ENCODE data around the gene GLRX3.

Gene GLRX3

GRCh38 chr10:130167707-130168106, 31.5 kb downstream of the GLRX3 start:
- Mint-ChIP-seq H3K9me3 (no peaks in the 10 kb centered on the region), H3K27me3 (ENCODE audit: low read depth, poor library complexity) (no peaks in the 10 kb centered on the region), H3K4me3 (no peak overlapping the region), H3K27ac (peak overlapping the region; percentile 59), H3K4me1 (no peaks in the 10 kb centered on the region), H3K36me3 (ENCODE audit: low read depth) (peaks cover 69% of the 10 kb centered on the region)
- no peak for DNase-seq
- TF ChIP-seq, protein P1, sequence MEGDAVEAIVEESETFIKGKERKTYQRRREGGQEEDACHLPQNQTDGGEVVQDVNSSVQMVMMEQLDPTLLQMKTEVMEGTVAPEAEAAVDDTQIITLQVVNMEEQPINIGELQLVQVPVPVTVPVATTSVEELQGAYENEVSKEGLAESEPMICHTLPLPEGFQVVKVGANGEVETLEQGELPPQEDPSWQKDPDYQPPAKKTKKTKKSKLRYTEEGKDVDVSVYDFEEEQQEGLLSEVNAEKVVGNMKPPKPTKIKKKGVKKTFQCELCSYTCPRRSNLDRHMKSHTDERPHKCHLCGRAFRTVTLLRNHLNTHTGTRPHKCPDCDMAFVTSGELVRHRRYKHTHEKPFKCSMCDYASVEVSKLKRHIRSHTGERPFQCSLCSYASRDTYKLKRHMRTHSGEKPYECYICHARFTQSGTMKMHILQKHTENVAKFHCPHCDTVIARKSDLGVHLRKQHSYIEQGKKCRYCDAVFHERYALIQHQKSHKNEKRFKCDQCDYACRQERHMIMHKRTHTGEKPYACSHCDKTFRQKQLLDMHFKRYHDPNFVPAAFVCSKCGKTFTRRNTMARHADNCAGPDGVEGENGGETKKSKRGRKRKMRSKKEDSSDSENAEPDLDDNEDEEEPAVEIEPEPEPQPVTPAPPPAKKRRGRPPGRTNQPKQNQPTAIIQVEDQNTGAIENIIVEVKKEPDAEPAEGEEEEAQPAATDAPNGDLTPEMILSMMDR (IDR thresholded peaks at IDR 0.05), result no peak

DNA sequence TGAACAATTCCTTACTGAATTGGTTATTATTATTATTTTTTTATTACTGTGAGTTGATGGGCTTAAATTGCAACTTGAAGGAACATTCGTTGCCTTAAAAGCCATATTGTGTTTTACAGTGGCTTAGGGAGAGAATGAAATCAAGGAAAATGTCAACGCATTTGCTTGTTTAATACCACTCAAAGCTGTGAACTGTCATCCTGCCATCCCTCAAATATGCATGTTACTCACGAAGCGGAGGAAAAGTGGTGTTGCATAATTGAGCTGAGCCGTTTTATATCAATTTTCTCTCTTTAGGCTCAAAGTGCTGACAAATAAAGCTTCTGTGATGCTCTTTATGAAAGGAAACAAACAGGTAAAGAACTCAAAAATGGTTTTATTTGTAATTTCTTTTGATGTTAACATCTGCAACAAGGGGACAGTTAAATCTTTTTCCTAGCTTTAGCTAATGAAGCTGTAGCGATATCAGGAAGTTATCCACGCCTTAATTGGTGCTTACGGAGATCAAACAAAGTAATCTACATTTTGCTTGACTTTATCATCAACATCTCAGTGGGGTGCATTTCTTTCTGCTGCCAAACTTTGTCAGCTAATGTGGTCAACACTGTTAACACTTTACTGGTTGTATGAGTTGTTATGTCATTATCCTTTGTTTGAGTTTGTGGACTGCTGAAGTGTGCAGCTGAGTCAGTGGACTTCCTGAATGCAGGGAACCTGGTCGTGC, 33.1 kb downstream of the GLRX3 start:
- Mint-ChIP-seq H3K27ac (no peak overlapping the region), H3K27me3 (ENCODE audit: low read depth, poor library complexity) (no peaks in the 10 kb centered on the region), H3K36me3 (ENCODE audit: low read depth) (peaks cover 76% of the 10 kb centered on the region), H3K4me1 (no peaks in the 10 kb centered on the region), H3K4me3 (no peak overlapping the region), H3K9me3 (no peaks in the 10 kb centered on the region)
- no peak for DNase-seq
- TF ChIP-seq, protein P1 (IDR thresholded peaks at IDR 0.05), result no peak

DNA sequence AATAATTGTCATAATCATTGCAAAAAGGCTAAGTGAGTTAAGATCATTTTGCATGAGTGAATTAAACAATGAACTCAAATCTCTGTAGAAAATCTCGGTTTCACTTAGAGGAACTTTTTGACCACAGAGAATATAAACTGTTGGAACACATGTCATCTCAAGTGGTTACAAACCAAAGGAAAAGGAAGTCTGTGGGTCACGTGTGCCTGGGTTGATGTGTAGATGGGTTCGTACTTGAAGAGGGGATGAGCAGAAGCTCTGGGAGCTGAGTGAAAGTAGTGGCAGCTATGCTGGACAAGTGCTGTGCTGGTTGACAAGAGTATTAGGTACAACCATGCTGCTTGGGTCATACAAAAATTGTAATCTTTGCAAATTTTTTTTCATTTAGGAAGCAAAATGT, 35.0 kb downstream of the GLRX3 start:
- Mint-ChIP-seq H3K27me3 (ENCODE audit: low read depth, poor library complexity) (no peaks in the 10 kb centered on the region), H3K4me1 (no peaks in the 10 kb centered on the region), H3K4me3 (no peak overlapping the region), H3K36me3 (ENCODE audit: low read depth) (peaks cover 81% of the 10 kb centered on the region), H3K9me3 (no peaks in the 10 kb centered on the region), H3K27ac (peak overlapping the region; percentile 43)
- TF ChIP-seq, protein P1 (IDR thresholded peaks at IDR 0.05), result no peak
- DNase-seq, result no peak

DNA sequence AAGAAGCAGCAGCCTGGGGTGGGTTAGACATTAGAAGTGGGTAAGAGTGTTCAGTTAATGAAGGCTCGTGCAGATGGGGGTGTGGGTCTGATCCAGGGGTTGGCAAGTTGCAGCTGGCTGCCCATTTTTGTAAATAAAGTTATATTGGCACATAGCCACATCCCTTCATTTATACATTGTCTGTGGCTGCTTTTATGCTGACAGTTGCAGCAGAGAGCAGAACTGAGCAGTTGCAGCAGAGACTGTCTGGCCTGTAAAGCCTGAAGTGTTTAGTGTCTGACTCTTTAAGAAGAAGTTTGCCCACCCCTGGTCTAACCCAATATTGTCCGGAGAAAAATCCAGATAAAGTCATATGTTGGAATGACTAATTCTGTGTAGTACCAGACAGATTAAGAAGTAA, 38.1 kb downstream of the GLRX3 start:
- H3K27ac Mint-ChIP-seq, result peak overlapping the region; percentile 45

DNA sequence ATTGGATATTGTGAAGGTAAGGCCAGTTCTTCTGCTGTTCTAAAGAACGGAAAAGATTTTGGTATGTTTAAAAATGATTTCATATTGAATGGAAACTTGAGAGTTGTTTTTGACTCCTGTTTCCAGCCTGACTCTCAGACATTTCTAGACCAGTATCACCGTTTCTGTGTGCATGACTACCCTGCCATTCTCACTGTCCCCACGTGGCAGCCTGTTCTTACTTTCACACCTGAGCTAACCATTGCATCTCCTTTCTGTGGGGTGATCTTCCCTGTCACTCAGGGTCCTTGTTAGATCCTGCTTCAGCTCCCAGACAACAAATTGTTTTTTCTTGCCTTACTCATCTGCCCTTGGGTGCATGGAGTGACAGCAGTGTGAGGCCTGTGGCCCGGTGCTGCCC, 38.9 kb downstream of the GLRX3 start:
- TF ChIP-seq, protein P1 (IDR thresholded peaks at IDR 0.05), result no peak
- H3K27ac Mint-ChIP-seq, result no peak overlapping the region
- no peaks in the 10 kb centered on the region for H3K9me3 Mint-ChIP-seq
- no peak for DNase-seq
- peaks cover 4% of the 10 kb centered on the region for H3K4me1 Mint-ChIP-seq
- H3K36me3 Mint-ChIP-seq (ENCODE audit: low read depth), result peaks cover 66% of the 10 kb centered on the region
- H3K4me3 Mint-ChIP-seq, result no peak overlapping the region
- no peaks in the 10 kb centered on the region for H3K27me3 Mint-ChIP-seq (ENCODE audit: low read depth, poor library complexity)

More for the DNA sequence above, 38.1 kb downstream of the GLRX3 start:
- DNase-seq, result no peak
- no peaks in the 10 kb centered on the region for H3K4me1 Mint-ChIP-seq
- H3K4me3 Mint-ChIP-seq, result no peak overlapping the region
- TF ChIP-seq, protein P1 (IDR thresholded peaks at IDR 0.05), result no peak
- H3K9me3 Mint-ChIP-seq, result no peaks in the 10 kb centered on the region
- no peaks in the 10 kb centered on the region for H3K27me3 Mint-ChIP-seq (ENCODE audit: low read depth, poor library complexity)
- peaks cover 68% of the 10 kb centered on the region for H3K36me3 Mint-ChIP-seq (ENCODE audit: low read depth)

- Mint-ChIP-seq H3K4me3 (no peak overlapping the region), H3K36me3 (ENCODE audit: low read depth) (peaks cover 67% of the 10 kb centered on the region), H3K27ac (peak overlapping the region; percentile 50), H3K4me1 (peaks cover 4% of the 10 kb centered on the region), H3K9me3 (no peaks in the 10 kb centered on the region), H3K27me3 (ENCODE audit: low read depth, poor library complexity) (no peaks in the 10 kb centered on the region)
- no peak for DNase-seq
- TF ChIP-seq, protein P1 (IDR thresholded peaks at IDR 0.05), result no peak
These were observed 41.1 kb downstream of the GLRX3 start for GRCh38 chr10:130177250-130177649.
